Cardiac fibroblast (primary cell): ENCODE data around the gene INS.

ENCODE experiments used
- DNase-seq, 2 donors: peaks; one replicate each; pipeline versions ENCODE4 v3.0.0 to v3.0.0-alpha.2; 2010; ENCODE audit warnings: low read depth in 2 of 2
- H3K4me3 ChIP-seq, 2 donors: replicated peaks in 1 of 2; 1 replicate in 1 of 2; 2 replicates in 1 of 2; pipeline ENCODE4 v1.5.1; 2011; ENCODE audit warnings: low read depth in 2 of 2, low read length in 2 of 2, mild to moderate bottlenecking in 2 of 2, moderate library complexity in 1 of 2
- TF ChIP-seq, protein P1 (sequence below): IDR thresholded peaks from one replicate; pipeline ENCODE4 v1.5.1; 2011; ENCODE audit warnings: low read depth, mild to moderate bottlenecking, low read length, inconsistent platforms

INS gene

GRCh38 chr11:2173761-2174160 lies 12.8 kb upstream of the INS start:
- TF ChIP-seq, protein P1, sequence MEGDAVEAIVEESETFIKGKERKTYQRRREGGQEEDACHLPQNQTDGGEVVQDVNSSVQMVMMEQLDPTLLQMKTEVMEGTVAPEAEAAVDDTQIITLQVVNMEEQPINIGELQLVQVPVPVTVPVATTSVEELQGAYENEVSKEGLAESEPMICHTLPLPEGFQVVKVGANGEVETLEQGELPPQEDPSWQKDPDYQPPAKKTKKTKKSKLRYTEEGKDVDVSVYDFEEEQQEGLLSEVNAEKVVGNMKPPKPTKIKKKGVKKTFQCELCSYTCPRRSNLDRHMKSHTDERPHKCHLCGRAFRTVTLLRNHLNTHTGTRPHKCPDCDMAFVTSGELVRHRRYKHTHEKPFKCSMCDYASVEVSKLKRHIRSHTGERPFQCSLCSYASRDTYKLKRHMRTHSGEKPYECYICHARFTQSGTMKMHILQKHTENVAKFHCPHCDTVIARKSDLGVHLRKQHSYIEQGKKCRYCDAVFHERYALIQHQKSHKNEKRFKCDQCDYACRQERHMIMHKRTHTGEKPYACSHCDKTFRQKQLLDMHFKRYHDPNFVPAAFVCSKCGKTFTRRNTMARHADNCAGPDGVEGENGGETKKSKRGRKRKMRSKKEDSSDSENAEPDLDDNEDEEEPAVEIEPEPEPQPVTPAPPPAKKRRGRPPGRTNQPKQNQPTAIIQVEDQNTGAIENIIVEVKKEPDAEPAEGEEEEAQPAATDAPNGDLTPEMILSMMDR: no peak

GRCh38 chr11:2173150-2173693 lies 12.2 kb upstream of the INS start:
- no peak for DNase-seq
- TF ChIP-seq, protein P1: peak; percentile 66
- H3K4me3 ChIP-seq: no peak overlapping the region

More at GRCh38 chr11:2173761-2174160, 12.8 kb upstream of the INS start:
- no peak overlapping the region for H3K4me3 ChIP-seq
- no peak for DNase-seq

GRCh38 chr11:2172676-2173075 lies 11.7 kb upstream of the INS start:
- H3K4me3 ChIP-seq: no peak overlapping the region
- DNase-seq: no peak
- TF ChIP-seq, protein P1: no peak

- TF ChIP-seq, protein P1: no peak
- H3K4me3 ChIP-seq: no peak within 1 kb of the TSS
- DNase-seq: no peak
These were observed 10.6 kb upstream of the INS start, which contains the start of gene TH for GRCh38 chr11:2171591-2172003. Gene TH (minus strand): TSS chr11:2171815. CDS start chr11:2171786, 29 bp downstream.

GRCh38 chr11:2169626-2170570 lies 8.9 kb upstream of the INS start:
- no peak overlapping the region for H3K4me3 ChIP-seq
- DNase-seq: no peak
- TF ChIP-seq, protein P1: no peak

- no peak overlapping the region for H3K4me3 ChIP-seq
- no peak for DNase-seq
- TF ChIP-seq, protein P1: no peak
These were observed 8.0 kb upstream of the INS start for GRCh38 chr11:2169005-2169378.
